CD4-positive, alpha-beta T cell treated with Interleukin-6 at 100 ng/mL for 8 hours (primary cell): Measurements from ENCODE around the gene BNIP5.
A peak's percentile ranks its signal among the peaks of the same experiment; 100 is the strongest.
"Not testable (repeated sequence)": the region's sequence is repeated elsewhere in the genome, so short reads cannot be mapped to it uniquely, and the experiment has no call there.

ENCODE experiments used
- DNase-seq: peaks from one replicate; pipeline ENCODE4 v3.0.0-alpha.2; 2020; ENCODE audit warnings: mixed read lengths, low spot score

BNIP5 gene

DNA sequence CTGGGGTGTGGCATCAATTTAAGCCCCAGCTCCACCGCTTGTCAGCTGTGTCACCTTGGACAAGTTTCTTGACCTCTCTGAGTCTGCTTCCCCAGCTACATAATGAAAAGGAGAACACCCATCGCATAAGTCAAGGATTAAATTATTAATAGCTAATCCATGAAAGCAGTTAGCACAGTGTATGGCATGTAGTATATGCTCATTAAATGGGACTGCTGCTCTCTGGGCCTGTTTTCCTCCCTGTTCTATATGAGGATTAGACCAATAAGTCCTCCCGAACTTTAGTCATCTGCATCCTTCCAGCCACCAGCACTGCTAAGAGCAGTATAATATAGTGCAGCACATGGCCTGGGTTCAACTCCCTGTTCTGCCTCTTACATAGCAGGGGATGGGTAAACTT, 31.1 kb upstream of the BNIP5 start:
- DNase-seq, result no peak

DNA sequence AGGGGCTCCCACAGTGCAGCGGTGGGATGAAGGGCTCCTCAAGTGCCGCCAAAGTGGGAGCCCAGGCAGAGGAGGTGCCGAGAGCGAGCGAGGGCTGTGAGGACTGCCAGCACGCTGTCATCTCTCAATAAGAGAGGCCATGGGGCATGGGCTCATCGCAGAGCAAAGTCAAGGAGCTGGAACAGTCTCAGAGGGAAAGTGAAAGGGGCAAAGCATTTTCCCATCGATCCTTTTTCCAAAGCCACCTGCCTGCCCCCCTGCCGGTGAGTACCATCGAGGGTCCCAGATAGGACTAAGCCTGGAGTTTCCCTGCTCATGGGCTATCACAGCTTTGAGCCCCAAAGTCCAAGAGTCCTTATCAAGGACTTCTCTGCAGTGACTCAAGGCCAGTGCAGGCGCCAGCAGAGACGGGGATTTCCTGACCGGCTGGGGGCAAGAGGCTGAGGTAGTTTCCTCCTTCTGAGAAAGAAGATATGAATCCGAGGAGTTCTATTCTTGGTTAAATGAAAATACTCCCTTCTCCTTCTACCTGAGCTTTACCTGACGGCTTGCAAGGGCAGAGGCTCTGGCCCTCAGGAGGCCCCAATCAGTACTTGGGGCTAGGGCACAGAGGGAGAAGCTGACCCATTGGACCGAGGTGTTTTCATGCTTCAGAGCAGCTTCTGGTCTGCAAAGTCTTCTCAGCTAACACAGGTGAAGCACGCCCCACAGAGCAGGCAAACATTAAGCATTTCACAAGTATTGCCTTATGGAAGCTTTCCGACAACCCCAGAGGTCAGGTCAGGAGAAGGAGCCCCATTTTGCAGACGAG, 28.2 kb upstream of the BNIP5 start:
- no peak for DNase-seq

DNA sequence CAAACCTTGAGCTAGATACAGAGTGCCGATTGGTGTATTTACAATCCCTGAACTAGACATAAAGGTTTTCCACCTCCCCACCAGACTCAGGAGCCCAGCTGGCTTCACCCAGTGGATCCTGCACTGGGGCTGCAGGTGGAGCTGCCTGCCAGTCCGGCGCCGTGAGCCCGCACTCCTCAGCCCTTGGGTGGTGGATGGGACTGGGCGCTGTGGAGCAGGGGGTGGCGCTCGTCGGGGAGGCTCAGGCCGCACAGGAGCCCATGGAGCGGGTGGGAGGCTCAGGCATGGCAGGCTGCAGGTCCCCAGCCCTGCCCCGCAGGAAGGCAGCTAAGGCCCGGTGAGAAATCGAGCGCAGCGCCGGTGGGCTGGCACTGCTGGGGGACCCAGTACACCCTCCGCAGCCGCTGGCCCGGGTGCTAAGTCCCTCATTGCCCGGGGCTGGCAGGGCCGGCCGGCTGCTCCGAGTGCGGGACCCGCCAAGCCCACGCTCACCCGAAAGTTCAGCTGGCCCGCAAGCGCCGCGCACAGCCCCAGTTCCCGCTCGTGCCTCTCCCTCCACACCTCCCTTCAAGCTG, 27.5 kb upstream of the BNIP5 start:
- not testable (repeated sequence) for DNase-seq

DNA sequence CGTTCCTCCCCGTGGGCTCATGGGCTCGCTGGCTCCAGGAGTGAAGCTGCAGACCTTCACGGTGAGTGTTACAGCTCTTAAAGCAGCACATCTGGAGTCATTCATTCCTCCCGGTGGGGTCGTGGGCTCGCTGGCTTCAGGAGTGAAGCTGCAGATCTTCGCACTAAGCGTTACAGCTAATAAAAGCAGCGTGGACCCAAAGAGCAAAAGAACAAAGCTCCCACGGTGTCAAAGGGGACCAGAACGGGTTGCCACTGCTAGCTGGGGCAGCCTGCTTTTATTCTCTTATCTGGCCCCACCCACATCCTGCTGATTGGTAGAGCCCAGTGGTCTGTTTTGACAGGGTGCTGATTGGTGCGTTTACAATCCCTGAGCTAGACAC, 26.7 kb upstream of the BNIP5 start:
- DNase-seq, result not testable (repeated sequence)

DNA sequence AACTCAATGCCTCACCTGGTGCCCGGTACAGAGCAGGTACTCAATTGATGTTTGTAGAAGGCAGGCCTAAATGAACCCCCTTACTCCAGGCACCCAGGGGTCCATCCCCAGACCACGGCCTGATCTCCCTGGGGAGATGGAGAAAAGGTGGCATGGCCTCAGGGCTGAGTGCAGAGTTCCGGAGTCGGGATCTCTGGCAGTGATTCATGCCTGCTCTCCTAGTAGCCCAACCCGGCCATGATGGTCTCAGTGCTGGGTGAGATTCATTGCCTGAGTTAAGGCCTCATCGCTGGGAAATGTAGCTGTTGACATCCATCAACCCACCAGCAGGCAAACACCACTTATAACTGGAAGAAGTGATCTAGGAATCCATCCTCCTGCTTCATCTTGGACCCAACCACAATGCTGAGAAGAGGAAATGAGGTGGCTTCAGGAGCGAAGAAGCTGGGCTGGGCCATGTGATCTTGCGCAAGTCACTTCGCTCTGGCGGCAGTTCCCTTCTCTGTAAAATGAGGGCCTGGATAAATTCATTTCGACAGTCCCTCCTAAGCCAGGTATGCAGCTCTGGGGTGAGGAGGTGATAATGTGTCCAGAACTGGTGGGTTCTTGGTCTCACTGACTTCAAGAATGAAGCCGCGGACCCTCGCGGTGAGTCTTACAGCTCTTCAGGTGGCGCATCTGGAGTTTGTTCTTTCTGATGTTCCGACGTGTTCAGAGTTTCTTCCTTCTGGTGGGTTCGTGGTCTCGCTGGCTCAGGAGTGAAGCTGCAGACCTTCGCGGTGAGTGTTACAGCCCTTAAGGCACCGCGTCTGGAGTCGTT, 26.1 kb upstream of the BNIP5 start:
- DNase-seq, result no peak

DNA sequence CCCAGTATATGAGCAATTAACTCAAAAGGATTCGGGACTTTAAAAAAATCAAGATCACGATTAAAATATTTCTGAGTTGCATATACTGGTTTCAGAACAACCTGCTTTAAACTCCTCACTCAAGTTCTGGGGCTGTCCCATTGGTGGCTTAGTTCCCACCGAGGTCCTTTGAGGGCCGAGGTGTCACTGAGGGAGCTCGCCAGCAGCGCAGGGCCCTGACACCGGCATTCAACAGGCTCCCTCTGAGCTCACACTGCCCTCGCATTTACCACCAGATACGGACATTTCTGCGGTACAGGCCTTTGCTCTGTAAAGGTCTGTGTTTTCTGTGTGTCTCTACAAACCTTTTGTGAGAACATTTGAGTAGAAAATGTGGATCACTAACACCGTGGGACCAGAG, 24.4 kb upstream of the BNIP5 start:
- DNase-seq, result no peak

DNA sequence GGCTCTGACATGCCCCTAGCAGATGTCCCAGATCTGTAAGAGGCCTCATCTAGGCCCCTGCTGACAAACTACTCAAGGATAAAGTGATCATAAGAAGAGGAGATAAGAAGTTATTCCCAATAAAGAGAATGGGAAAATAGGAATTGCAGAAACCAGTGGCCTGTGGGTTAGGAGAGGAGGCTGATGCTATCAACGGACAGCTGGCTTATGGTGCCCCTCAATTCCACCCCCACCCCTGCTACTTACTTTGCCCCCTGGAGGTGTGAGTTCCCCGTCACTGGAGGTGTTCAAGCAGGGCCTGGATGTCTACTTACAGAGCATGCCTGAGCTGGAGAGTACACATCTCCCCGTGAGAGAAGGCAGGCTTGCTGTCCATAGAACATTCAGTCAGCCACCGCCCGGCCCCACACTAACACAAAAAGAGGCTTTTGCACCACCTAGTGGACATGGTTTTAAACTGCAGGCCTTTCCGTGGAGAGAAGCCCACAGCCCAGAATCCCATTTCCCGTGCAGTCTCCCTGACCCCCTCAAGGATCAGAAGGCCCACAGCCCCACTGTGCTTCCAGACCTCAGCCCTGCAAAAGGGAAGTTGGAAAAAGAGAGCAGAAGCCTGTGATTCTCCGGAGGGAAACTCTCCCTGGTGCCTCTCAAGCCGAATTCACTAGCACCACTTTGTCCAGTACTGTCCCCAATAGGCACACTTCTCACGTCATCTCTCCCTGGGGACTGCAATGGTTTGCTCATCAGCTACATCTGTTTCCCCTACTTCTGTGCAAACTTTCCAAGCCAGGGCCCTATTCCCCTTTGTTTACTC, 23.8 kb upstream of the BNIP5 start:
- peak; percentile 64 for DNase-seq

DNA sequence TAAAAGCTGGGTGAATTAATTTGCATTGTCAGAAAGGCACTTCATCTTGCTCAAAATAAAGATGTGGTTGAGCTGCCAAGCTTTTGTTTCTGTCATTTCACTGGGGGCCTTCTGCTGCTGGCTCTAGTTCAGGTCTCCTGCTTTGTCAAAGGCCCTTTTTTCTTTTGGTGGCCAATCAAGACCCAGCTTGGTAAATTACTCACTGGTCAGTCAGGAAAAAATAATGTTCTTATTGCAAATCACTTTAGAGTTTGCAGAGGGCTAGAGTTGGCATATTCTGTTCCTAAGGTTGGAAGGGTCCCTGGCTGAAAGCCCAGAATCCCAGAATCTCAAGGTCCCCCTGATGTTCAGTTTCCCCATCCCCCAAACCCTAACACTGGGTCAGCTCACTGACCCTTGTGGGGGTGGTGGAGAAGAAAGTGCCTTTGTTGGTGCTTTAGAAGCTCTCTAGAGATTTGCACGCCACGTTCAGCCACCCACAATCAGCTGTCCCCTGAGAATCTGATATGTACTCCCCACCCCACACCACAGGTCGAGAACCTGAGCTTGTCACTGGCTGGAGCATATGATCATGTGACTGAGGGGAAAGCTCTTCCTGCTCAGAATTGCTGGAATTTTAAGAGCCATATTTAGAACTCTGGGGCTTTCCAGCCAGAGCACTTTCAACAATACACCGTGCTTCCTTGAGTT, 21.7 kb upstream of the BNIP5 start:
- DNase-seq, result no peak

DNA sequence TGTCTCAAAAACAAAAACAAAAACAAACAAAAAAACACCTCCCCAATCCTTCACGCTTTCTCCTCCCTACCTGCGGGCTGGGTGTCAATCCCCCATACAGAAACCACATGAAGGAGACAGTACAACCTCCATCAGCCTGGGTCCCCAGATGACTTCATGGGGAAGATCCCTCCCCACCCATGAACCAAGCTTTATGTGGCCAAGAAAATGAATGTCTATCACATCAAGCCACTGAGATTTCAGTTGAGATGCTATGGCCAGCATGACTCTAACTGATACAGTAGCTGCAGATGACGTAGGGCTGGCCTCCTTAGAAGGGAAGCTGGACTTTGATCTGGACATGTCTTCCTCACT, 21.2 kb upstream of the BNIP5 start:
- DNase-seq, result no peak

DNA sequence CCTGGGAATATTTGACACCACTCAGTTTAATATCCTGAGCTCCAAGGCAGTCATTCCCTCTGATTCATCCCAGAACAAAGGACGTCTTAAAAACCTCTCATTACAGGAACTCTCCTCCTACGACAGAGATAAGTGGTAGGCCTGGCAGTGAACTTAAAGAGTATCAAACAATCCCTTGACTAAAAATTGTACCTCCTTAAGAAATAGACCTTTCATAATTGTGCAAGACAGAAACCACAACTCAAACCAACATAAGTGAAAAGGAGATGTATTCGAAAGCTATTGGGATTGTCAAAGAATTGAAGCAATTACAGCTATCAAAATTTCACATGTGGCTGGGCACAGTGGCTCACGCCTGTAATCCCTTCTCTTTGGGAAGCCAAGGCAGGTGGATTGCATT, 19.1 kb upstream of the BNIP5 start:
- no peak for DNase-seq

DNA sequence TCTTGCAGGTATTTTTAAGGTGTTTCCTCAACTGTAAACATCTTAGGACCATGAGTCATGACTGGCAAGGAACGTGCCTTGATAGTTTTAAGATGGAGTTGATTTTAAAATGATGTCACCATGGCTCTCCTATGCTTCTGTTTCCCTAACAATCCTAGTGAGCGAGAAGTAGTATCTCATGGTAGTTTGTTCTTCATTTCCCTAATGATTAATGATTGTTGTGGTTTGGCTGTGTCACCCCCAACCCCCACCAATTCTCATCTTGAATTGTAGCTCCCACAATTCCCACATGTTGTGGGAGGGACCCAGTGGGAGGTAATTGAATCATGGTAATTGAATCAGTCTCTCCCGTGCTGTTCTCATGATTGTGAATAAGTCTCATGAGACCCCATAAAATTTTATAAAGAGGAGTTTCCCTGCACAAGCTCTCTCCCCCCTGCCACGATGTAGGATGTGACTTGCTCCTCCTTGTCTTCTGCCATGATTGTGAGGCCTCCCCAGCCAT, 16.8 kb upstream of the BNIP5 start:
- no peak for DNase-seq

DNA sequence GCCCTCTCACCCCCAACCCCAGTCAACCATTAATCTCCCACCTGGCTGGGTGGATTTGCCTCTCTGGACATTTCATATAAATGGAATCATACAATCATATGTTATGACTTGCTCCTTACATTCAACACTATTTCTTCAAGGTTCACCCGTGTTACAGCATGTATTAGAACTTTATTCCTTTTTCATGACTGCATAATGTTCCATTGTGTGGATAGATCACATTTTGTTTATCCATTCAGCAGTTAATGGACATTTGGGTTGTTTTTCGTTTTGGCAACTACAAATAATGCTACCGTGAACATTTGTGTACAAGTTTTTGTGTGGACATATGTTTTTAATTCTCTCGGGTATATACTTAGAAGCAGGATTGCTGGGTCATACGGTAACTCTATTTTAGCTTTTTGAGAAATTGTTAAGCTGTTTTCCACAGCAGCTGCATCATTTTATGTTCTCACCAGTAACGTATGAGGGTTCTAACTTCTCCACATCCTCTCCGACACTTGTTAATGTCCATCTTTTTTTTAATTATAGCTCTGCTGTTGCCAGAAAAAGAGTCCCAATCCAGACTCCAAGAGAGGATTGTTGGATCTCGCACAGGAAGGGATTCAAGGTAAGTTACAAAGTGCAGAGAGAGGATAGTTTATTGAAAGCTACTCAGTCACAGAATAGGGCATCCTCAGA, 15.9 kb upstream of the BNIP5 start:
- no peak for DNase-seq

DNA sequence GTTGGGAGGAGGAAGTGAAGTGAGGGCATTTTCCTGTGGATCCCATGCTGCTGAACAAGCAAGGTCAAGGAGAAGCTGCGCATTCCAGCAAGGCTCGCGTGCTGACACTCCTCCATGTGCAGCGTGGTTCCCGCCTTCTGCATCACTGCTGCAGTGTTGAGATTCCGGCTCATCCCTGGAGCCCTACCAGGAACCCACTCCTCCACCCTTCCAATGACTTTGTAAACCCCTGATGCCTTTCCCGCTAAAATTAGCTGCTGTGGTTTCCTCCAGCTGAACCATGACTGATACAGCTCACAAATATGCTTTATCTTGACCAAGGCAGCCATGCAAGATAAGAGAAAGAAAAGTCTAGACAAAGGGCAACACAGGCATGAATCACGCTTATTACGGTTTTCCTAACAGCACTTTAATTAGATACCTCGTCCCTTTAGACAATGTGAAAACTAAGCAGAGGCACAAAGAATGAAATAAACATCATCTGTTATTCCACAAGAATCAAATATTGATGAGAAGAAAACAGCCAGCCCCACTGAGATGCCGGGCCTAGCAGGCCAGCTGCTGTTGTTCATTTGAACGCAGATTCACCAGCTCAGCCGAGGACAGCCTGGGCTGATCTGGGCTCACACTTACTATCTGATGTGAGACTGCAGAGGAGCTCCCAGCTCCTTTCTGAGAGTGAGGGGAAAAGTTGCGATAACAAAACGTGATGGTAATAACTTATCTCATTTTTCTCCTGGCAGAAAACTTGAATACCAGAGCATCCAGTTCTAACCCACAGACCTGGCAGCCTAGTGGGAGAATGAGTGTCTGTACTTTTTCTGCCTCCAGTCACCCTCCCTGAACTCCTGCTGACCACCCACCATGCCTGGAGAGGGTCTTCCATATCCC, 14.2 kb upstream of the BNIP5 start:
- no peak for DNase-seq

DNA sequence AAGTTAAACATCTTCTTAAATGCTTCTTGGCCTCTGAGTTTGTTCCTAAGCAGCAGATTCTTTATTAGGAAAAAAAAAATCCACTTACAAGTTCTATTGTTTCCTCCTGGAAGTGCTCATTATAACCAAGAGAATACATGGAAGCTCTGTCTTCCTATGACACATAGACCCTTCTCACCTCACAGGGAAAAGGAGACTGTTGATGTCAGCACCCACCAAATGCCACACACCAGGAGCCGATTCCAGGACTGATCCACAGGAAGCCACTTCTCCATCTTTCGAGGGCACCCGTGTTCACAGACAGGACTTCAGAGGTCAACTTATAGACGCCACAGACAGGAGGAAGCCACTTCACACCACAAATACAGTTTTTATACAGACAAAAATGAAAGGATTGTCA, 13.4 kb upstream of the BNIP5 start:
- no peak for DNase-seq

DNA sequence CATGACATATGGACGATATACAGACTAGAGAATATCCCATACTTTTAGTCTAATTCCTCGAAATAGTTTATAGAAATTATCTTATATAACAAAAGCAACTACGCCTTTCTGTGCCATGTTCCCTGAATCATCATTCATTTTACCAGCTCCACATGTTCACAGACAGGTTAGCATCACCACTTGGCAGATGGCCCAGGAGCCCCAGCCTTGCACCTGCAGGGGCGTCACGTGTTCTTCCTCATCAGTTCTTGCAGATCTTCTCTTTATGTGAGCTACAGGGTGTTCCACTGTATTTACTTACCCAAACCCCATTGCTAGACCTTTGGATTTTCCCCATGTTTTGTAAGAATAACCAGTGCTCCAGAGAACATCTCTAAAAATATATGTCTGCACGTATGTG, 12.6 kb upstream of the BNIP5 start:
- DNase-seq, result no peak

DNA sequence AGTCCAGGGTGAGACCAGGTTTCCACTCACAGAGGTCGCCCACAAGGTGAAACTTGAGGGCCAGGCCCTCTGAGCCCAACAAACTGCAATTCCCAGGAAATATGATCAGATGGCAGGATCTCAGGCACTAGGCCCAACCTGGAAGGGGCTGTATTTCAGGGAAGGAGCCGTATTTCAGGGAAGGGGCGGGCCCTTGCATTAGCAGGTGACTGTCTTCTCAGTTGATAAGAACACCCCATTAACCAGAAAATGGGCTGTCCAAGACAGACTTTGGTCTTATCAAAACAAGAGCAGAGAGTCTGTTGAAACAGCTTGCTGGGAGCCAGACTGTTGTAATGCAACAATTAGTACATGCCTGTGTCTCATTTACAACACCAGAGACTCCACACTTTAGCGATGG, 10.9 kb upstream of the BNIP5 start:
- no peak for DNase-seq

DNA sequence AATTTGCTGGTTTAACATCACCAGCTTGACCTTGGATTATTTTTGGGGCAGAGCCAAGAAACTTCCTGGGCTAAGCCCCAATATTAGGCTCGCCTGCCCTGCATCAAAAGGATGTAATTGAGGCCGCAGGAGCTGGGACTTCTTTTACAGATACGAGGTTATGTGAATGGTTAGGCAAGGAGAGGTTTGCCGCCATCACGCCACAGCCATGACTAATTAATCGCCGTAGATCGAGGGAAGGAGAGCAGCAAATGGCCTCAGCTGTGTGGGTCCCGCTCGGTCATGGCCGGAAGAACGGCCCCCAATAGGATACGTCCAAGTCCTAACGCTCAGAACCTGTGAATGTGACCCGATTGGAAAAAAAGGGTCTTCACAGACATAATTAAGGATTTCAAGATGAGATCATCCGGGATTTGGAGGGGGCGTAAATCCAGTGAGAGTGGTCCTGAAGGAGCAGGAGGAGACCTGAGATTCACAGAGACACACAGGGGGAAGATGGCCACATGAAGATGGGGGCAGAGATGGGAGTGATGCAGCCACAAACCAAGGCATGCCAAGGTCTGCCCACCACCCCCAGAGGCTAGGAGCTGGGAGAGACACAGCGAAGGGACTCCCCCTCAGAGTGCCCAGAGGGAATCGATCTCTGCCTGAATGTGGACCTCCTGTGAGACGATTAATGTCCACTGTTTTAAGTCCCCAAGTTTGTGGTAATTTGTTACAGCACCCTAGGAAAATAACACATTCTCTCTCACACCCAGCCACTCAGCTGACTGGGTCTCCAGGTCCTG, 10.0 kb upstream of the BNIP5 start:
- DNase-seq, result no peak

DNA sequence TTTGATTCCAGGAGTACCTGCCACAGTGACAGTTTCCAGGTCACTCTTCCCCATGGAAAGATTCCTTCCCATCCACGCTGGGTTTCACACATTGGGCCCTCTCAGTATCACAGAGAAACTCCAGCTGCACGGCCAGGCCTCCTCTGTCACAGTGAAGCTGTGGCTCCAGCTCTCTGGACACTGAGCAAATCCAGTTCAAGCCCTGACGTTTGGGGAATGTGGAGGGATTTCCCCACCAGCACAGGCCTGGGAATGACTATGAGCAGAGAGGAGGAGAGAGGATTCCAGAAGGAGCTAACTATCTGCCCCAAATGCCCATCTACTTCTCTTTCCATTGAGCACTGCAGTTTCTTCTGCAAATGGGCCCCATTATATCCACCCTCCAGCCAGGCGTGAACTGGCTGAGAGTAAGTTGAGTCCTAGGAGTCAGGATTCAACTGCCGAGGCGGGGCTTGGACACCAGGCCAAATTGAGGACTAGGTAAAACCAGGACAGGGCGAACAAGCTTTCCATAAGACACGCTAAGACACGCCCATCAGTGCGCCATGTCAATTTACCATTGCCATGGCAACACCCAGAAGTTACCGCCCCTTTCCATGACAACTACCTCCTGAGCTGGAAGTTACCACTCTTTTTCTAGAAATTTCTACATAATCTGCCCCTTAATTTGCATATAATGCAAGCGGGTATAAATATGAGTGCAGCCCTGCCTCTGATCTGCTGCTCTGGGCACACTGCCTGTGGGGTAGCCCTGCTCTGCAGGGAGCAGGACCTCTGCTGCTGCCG, 9.2 kb upstream of the BNIP5 start:
- DNase-seq, result no peak
